Glomerular endothelial cell (primary cell): ENCODE results near the gene MAD1L1. TPM values are rescaled to one million over a fixed set of nuclear protein-coding genes. Genes with fewer than 3 reads are reported as not detected.

Experiments used
- DNase-seq: peaks from one replicate; pipeline ENCODE4 v3.0.0-alpha.2; 2011; ENCODE audit warnings: low read depth, low spot score; ENCODE audit errors: extremely low read depth
- total RNA-seq: library from RNA; depleted of rRNA; stranded (reverse); fragments of >200 nt; gene quantifications from 2 replicates; pipeline ENCODE4 v1.2.3, GENCODE V29; 2015

Gene MAD1L1
- total RNA-seq, 1 donor from 2014 or later = 59.4 TPM

DNA sequence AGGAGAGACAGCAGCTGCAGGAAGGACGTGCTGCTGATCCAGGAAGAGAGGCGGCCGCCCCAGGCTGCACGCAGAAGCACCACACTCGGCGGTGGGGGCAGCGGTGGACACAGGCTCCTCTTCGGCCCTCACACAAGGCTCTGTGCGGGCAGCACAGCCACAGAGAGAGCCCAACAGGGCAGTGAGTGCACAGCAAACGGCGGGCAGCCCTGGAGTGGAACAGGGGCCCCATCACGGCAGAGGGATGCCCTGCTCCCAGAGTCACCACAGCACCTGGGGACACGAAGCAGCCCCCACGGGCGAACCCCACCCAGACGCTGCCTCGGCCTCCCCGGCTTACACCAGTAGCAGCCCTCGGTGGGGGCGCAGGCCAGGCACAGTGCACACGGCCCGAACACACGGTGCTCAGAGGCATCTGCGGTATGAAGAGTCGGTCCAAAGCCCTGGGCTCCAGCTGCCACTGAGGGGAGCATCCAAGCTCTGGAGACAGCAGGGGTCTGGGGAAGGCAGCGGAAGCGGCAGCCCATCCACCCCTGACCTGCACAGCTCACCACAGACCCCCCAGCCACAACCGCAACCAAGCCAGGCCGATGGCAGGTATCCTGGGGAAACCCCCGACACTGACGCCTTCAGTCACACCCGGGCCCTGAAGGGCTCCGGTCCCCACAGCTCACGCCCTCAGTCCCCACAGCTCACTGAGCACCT, 26.1 kb upstream of the MAD1L1 start:
- DNase-seq = no peak

DNA sequence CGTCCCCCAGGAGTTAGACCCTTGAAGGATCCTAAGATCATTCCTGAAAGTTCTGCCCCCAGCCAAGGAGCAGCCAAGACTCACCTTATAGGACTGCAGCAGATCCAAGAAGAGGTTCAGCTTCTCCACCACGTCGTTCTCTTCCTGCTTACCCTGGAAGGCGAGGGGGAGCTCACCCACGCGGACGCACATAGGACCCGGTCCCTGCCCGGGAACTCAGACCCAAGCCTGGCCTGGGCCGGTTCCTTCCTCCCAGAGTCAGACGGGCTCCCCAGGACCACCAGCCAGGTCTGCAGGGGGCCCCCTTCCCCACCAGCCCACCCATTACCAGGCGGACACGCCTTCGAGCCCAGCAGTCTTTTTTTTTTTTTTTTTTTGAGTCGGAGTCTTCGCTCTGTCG, 24.9 kb upstream of the MAD1L1 start:
- DNase-seq = no peak

DNA sequence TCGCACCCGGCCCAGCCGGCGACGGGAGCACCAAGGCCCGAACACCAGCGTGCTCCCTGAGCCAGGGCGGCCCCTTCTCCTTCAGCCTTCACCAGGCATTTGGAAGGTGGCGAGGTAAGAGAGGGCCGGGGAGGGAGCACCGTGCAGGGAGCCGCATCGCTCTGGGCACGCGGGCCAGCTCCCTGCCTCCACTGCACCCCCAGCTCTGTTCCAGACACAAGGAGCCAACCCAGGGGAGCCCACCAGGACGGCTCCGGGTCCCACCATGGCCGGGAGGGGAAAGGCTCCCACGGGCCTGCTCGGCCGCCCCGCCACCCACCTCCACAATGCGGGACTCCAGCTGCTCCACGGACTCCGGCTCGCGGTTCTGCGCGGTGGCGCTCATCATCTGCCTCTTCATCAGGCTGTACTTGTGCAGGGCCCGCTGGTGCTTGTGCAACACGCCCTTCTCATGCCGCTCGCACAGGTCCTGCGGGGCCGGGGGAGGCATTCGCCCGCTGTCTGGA, 24.4 kb upstream of the MAD1L1 start:
- no peak for DNase-seq

DNA sequence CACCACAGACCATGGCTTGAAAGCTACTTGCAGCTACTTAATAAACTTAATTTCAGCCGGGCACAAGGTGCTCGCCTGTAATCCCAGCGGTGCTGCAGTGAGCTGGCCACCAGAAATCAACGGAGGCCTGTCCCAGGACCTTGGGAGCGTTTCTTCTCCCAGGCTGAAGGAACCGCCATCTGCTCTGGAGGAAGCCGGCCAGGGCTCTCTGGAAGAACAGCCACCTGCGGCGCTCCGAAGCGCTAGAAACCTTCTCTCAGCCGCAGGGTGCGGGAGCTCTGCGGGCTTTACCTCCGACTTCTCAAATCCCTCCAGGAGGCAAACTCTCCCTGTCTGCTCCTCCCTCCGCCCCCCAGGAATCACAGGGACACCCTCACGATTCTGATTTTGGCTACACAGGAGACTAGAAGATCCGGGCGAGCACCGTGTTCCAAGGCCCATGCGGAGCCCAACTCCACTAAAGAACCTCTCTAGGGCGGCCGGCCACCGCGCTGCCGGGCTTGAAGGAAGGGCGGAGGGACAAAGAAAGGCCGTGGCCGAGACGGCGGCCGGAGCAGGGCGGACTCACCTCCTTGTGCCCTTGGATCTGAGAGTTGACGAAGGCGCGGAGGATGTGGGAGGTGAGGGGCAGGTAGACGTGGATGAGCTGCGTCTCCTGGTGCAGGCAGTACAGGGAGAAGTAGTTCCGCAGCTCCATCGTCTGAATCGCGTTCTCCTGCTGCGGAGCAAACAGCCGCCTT, 23.7 kb upstream of the MAD1L1 start:
- DNase-seq = no peak

DNA sequence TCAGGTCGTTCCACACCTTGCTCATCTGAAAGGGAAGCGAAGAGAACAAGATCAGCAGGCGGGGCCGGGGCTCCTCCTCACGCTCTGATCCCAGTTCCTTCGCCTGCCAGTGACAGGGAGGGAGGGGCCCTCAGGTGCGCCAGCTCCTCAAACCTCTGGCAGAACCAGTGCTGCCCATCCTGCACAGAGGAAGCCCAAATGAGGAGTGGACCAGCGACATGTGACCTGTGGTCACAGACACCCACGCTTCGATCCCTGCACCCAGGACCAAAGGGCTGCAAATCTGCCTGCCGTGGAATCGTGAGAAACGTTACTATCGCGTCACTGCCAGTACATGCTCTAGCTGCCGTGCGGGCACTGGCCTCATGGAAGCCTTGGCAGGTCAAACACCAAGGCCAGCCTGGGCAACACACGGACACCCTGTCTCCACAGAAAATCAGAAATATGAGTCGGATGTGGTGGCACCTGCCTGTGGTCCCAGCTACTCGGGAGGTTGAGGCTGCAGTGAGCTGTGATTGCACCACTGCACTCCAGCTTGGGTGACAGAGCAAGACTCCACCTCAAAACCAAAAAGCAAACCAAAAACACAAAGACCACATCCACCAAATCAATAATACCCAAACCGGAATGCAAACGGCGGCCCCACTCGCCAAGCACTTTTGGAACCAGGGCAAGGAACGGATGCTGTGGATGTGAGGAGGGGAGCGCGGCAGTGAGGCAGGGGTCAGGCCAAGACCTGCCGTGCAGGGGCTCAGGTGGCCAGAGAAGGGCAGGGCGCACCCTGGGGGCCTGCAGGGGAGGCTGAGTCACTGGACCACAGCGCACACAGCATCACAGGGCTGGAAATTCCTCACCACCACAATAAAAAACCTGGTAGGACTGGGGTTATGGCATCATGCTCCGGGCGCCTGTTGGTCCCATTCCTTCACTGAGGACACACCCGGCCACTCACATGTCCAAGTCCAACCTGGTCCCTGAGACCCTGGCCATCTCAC, 22.7 kb upstream of the MAD1L1 start:
- no peak for DNase-seq

DNA sequence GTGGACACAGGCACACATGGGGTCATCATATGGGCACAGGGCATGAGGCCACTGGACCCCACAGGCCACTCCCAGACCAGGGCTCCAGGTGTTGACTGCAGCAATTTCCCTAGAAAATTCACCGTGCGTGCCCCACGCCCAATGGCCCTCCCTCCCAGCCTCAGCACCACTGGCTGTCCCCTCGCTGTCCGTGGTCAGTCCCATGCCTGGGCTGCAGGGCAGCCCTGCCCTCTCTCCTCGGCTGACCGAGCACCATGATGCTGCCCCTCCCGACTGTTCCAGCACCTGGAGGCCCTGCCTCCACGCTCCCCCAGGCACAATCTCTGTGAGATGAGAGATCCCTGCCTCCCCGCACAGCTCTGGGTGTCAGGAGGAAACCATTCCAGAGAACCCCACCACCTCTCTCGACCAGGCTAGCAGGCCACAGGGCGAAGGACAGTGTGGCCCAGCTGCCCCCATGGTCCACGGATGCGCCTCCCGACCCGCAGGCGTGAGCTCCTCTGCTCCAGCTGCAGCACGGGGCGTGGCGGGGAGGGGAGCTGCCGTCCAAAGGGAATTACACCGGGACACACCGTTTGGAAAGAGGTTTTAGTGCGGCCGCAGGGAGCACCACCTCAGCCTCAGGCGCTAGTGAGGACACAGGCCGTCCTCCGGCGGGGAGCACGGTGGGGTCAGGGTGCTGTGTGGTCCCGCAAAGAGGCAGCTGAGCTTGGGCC, 21.8 kb upstream of the MAD1L1 start:
- DNase-seq = no peak

DNA sequence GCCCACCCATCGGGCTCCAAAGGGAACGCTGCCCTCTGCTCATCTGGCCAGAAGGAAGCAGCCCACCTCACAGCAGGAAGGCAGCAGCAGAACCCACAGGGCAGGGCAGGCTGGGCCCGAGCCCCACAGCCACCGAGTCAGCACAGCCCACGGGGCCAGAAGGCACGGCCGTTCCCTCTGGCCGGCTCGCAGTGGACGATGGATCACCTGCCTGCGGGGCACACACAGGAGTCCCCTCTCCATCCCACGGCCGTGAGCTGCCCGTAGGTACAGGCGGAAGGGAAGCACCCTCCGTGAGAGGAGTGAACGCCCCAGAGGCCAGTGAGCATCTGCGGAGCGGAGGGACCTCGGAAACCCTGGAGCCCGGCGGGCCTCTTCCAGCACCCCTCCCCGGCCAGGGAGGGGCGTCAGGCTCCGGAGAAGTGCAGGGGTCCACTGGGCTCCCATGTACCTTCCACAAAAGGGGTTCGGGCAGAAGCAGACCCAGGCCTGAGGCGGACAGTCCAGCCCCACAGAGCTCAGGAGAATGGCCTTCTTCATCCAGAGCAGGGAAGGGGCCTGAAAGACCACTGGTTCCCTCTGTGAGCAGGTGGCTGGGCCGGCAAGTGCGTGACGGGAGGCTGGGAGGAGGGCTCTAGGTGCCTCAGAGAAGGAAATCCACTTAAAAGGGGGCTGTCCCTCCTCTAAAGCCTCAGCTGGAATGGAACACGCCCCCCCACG, 20.9 kb upstream of the MAD1L1 start:
- no peak for DNase-seq

DNA sequence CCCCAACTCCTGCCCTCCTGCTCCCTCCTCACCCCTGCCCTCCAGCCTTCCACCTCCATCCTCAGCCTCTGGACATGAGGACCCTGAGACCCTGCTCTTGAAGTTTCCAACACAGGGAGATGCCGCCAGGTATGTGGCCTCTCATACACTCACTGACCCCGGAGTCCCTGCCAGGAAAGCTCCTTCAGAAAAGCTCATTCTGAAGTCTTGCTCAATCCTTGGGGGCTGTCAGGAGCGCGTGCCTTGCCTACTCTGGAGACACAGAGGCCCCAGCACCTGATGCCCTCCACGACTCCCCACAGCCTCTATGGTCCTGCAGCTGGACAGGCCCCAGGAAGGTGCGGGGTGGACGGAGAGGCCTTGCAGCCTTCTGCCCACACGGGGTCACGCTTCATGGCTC, 20.3 kb upstream of the MAD1L1 start:
- no peak for DNase-seq

DNA sequence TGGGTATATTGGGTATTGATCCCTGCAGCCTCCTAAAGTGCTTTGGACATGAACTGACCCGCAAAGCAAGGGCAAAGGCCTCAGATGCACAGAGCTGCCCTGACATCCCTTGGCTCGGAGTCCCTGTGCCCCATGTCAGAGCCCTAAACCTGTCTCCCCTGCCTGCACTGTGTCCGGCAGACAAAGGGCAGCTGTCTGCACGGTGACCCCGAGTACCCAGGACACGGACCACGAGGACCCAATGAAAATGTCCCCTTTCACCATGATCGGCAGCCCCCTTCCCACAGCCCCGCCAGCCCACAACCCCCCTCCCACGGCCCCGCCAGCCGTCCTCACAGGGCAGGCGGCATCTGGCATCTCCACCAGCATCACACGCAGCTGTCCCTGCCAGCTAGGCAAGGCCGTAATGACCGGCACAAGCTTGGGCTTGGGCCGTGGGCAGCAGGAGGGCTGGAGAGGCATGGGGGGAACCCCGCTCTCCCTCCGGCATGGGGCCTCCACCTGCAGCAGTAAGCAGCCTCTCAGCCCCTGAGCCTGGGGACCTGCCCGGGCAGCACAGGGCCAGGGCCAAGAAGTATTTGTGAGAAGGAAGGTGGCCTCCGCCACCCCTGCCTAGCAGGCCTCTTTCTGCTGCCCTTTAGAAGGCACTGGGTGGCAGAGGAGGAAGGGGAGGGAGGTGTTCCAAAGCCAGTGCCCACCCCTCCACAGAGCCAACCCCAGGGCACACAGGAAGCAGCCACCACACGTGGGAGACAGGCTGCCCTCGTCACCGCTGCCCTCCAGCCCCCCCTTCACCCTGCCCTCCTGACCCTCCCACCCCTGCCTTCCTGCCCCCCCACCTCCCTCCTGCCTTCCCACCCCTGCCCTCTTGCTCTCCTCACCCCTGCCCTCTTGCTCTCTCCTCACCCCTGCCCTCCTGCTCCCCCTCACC, 19.4 kb upstream of the MAD1L1 start:
- no peak for DNase-seq

DNA sequence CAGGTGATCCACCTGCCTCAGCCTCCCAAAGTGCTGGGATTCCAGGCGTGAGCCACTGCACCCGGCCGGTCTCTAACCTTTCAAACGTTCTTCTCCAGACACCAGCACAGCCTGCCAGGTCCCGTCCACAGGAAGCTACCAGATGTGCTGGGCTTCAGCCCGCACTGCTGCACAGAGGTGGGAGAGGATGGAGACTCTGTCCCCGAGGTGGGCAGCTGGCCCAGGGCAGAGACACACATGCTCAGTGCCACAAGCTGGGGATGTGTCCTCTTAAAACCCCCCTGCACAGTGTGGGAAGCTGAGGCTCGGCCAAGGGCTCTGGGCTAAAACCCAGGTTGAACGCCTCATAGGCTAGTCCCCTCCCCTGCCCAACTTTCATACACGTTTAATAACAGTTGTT, 18.6 kb upstream of the MAD1L1 start:
- no peak for DNase-seq

DNA sequence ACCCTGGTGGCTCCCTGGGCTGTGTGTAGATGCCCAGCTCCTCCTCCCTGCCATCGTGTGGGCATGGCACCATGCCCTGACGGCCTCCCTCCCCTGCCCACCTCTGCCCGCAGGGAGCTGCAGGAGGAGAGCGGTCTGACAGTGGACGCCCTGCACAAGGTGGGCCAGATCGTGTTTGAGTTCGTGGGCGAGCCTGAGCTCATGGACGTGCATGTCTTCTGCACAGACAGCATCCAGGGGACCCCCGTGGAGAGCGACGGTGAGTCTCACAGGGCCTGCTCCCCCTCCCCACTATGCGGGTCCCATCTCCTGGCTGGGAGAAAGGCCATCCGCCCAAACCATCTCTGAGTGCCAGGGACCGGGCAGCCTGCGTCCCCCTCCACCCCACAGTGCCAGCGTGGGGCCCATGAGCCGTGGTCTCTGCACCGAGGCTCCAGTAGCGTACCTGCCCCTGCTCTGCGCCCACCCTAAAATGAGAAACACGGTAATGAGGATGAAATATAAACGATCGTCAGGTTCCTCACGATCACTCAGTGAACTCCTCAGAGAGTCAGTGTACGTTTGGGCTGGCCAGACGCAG, 17.1 kb upstream of the MAD1L1 start:
- no peak for DNase-seq

DNA sequence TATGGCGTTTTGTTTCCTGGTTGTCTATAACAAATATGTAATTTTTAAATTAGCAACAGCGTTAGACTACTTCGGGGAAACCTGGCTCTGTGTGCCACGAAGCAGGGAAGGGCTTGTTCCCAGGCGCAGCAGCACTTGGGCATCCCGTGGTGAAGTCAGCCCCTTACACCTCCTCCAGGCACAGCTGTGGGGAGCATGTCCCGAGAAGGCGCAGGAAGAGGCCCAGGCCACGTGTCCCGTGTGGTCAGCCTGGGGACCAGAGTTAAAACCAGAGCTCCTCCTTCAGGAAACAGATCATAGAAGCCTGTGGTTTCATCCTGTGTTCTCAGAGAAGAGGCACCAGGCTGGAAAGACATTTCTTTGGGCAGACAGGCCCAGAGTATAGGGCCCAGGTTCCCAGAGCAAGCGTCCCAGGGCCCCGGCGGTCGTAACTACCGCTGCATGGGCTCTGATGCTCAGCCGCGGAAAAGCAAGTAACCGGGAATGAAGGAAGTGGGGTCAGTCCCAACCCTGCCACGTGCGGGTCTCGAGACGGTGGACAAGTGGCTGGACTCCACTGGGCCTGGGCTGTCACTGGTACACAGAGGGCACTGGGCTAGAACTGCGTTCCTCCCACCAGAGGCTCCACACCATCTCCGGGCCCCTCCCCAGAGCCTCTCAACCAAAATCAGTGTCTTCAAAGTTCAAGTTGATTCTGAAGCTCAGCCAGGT, 16.4 kb upstream of the MAD1L1 start:
- no peak for DNase-seq

DNA sequence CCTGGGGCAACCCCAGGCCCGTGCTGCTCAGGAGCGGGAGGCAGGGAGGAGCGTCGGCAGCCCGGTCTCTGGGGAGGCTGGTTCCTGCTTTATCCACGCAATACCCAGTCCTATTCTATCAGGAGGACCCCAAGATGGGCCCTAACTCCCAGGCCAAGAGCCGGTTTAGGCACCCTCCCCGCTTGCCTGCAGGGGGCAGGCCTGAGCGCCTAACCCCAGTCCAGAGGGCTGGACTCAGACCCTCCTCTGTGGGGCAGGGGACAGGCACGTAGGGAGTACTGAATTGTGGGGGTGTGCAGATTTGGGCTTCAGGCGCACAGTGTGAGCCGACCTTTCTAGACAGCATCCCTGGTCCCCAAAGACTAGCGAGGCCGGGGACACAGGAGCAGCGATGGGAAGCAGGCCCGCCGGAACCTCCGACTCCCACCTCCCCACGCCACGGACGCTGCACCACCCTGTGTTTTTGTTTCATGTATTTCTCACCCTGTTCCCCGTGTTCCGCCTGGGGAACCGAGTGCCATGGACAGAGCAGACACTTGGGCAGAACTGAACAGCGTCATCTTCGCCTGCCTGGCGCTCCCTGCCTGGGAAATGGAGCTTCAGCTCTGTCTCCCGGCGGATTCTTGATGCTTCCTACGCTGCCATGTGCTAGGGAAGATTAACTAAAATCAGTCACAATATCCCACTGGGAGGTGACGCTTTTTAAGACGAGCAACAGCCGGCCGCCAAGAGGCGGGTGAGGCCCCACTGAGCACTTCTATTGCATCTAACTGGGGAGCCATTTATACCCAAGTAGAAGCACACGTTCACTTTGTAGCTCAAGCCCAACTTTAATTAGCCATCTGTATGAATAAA, 14.6 kb upstream of the MAD1L1 start:
- no peak for DNase-seq

DNA sequence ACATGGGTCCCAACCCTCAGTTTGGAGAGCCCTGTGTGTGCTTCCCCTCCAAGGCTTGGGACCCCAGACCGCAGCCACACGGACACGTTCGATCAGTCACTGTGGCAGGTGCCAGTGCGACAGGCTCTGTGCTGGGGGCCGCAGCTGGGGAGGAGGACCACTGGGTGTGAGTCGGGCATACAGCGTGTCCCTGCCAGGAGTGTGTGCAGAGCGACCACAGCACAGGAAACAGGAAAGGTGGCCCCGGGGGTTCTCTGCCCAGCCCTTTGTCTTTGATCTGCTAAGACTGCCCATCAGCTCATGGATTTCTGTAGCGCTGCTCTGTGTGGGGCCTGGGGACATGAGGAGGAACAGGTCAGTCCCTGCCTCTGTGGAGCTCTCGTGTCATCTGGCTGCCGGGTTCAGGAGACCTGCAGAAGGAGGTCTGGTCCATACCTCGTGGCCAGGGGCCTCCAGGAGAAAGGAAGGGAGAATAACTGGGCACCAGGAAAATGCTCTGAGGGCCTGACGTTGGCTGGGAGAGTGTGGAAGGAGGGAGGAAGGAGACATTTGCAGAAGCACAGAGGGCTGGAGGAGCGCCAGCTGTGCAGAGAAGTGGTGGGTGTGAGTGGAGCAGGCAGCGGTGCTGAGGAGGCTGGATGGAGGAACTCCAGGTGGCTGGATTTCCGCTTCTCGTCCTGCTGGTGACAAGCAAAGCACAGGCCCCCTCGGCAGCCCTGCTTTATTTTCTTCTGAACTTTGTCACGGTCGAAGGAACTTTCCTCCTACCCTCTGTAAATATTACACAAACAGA, 13.3 kb upstream of the MAD1L1 start:
- no peak for DNase-seq

DNA sequence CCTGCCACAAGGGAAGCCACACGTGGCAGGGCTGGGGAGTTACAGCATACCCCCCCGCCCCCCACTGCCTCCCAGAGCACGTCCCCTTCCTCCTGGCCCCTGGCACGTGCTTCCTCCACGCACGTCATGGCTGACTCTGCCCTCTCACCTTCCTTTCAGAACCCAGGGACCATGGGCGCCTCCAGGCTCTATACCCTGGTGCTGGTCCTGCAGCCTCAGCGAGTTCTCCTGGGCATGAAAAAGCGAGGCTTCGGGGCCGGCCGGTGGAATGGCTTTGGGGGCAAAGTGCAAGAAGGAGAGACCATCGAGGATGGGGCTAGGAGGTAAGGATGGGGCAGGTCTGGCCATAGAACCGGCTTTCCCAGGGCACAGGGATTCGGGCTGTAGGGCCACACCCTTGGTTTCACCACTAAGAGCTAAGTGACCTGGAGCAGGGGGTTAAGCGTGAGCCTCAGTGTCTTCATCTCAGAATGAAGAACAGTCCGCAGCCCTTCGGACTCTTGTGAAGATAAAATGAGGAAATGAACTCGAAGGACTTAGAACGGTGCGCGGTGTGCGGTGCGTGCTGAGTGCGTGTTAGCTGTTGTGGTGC, 11.8 kb upstream of the MAD1L1 start:
- DNase-seq = no peak

DNA sequence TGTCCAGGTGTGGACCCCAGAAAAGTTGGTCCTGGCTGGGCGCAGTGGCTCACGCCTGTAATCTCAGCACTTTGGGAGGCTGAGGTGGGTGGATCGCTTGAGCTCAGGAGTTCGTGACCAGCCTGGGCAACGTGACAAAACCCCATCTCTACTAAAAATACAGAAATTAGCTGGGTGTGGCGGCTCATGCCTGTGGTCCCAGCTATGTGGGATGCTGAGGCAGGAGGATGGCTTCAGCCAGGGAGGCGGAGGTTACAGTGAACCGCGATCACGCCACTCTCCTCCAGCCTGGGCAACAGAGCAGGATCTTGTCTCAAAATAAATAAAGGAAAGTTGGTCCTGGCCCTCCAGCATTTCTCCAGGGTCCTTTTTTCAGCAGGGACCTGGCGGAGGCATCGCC, 10.7 kb upstream of the MAD1L1 start:
- no peak for DNase-seq
